Tibial nerve (tissue), 4 donors: ENCODE results near the gene RUFY1.

Experiments used
- CTCF ChIP-seq, 5 experiments: fragments of 200-600 bp in 3 of 5; fragments of 450-650 bp in 2 of 5; sonication (generic) in 3 of 5; IDR thresholded peaks; one replicate each; pipeline ENCODE4 v1.5.1; 2016 to 2019; ENCODE audit warnings: antibody characterized with exemption in 5 of 5, mild to moderate bottlenecking in 3 of 5, moderate library complexity in 2 of 5
- EP300 ChIP-seq, 2 donors: sonication (generic); formaldehyde crosslinking; IDR thresholded peaks; one replicate each; pipeline ENCODE4 v1.6.1; 2017; ENCODE audit warnings: antibody characterized with exemption in 2 of 2, mild to moderate bottlenecking in 1 of 2
- POLR2A ChIP-seq, 2 donors: fragments of 450-650 bp; IDR thresholded peaks; one replicate each; pipeline ENCODE4 v1.6.1; 2017; ENCODE audit warnings: antibody characterized with exemption in 2 of 2, mild to moderate bottlenecking in 2 of 2, moderate library complexity in 2 of 2

GRCh38 chr5:179512452-179513000, 37.8 kb upstream of the RUFY1 start:
- TF ChIP-seq CTCF (IDR thresholded peaks at IDR 0.05) = no peak
- no peak for TF ChIP-seq POLR2A (IDR thresholded peaks at IDR 0.05)
- no peak for TF ChIP-seq EP300 (IDR thresholded peaks at IDR 0.05)
